Measurements from ENCODE around the gene GPR89B.
"Not testable (repeated sequence)": the region's sequence is repeated elsewhere in the genome, so short reads cannot be mapped to it uniquely, and the experiment has no call there.

Gene GPR89B

DNA sequence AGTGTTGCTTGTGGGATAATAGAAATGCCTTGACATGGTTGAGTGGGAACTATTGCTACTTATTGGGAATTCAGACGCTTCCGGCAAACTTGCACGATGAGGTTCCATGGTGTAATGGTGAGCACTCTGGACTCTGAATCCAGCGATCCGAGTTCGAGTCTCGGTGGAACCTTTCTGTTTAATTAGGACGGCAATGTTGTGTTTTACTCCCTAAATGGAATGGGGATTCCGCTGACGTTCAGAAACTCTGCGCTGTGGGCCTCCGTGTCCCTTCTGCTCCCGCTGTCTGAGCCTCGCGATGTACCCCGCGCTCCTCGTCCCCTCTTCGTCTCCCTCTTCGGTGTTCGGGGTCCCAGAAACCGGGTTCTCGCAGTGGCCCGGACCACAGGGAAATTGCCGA, 104.5 kb downstream of the GPR89B start:
- not testable (repeated sequence) for DNase-seq (ENCODE audit: low spot score)

DNA sequence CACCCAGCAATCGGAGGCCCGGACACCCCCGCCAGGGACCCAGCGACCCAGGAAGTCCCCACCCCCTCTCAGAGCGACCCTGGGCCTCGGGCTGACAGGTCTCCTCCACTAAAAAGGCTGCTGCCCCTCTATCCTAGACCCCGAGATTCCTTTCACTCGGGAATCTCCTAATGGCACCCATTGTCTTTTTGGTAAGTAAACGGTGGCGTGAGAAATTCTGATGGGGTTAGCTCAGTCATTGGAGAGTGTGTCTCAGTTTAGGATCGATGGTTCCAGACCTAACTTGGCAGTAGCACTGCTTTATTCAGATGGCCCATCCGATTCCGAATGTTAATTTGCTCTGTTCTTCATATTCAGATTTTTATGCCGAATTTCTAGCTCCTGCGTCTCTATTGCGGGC, 104.9 kb downstream of the GPR89B start:
- not testable (repeated sequence) for DNase-seq (ENCODE audit: low spot score)

DNA sequence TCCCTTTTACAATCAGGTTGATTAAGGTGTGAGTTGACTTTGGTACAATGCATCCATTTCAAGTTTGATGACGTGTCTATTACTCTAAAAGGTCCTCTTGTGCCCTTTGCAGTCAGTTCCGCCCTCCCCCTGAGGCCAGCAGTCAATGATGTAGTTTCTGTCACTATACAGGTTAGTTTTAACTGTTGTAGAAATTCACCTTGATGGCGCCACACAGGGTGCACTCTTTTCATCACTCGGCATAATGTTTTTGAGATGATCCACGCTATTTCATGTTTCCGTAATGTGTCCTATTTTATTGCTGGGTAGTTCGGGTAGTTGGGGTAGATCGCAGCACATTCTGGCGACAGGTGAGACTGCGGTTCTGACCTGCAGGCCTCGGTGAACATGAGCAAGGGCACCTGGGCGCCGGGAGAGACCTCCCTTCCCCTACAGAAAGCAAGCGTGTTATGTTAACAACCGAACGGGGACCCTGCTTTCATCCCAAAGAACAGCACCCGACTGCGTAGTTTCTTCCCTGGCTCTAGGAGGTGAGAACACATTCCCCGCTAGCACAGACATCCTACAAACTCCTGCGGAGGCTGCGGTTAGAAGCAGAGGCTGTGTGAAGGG, 109.7 kb downstream of the GPR89B start:
- not testable (repeated sequence) for DNase-seq (ENCODE audit: low spot score)

DNA sequence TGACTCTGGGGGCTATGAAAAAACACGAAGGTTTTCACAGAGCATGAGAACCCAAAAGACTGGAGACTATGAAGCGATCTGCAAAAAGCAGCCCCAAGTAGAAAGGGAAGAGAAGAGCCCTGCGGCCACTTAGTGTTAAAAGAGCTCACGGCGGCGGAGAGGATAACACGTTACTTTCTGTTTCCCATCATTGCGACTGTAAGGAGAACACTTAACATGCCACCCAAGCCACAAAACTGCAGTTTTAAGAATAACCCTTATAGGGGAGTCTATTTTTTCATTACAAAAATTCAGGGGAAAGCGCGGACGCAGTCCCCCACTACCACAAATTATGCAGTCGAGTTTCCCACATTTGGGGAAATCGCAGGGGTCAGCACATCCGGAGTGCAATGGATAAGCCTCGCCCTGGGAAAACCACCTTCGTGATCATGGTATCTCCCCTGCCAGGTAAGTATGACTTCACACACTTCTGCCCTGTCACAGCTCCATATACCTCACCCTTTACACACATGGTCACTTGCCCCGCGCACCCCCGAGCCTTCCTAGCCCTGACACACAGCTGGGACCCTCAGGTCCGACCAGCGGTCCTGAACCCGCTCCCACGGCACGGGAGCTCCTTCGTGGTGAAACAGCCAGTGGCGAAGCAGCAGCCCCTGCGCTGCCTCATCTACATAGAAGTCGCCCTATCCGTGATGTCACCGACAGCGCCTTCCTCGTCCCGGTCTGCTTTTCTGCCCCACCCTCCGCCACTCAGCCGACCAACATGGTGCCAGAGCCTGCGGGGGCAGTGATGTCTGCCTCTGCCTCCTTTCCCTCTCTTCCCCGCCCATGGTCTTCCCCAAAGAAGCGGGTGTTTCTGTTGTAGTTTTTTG, 110.5 kb downstream of the GPR89B start:
- DNase-seq (ENCODE audit: low spot score) = peak; percentile 99
